BLaER1 treated with 17β-estradiol and CSF1 and Interleukin-3, amounts not matched to agents 10 nM and 100 nM (cell line): ENCODE measurements around the gene OXA1L.
"Not testable (repeated sequence)": the region's sequence is repeated elsewhere in the genome, so short reads cannot be mapped to it uniquely, and the experiment has no call there.

Experiments used
- H3K27ac ChIP-seq, 11 experiments: shearing (Covaris generic); formaldehyde crosslinking; 2 replicates each; pipeline ENCODE4 v1.8.1; 2022
- H3K27me3 ChIP-seq, 11 experiments: shearing (Covaris generic); formaldehyde crosslinking; 2 replicates each; pipeline ENCODE4 v1.8.1; 2022
- H3K36me3 ChIP-seq, 11 experiments: shearing (Covaris generic); formaldehyde crosslinking; 2 replicates each; pipeline ENCODE4 v1.8.1; 2022
- H3K4me1 ChIP-seq, 10 experiments: shearing (Covaris generic); formaldehyde crosslinking; 2 replicates each; pipeline ENCODE4 v1.8.1; 2022
- H3K4me2 ChIP-seq, 11 experiments: shearing (Covaris generic); formaldehyde crosslinking; 2 replicates each; pipeline ENCODE4 v1.8.1; 2022
- H3K4me3 ChIP-seq, 10 experiments: shearing (Covaris generic); formaldehyde crosslinking; 2 replicates each; pipeline ENCODE4 v1.8.1; 2022
- H3K9ac ChIP-seq, 11 experiments: shearing (Covaris generic); formaldehyde crosslinking; 2 replicates each; pipeline ENCODE4 v1.8.1; 2022
- H3K9me3 ChIP-seq, 11 experiments: shearing (Covaris generic); formaldehyde crosslinking; replicated peaks in 1 of 11; 2 replicates each; pipeline ENCODE4 v1.8.1; 2022
- H4K20me1 ChIP-seq, 11 experiments: shearing (Covaris generic); formaldehyde crosslinking; 2 replicates each; pipeline ENCODE4 v1.8.1; 2022
- Cebpa-rat ChIP-seq, 11 experiments: shearing (Covaris generic); IDR thresholded peaks; 2 replicates each; pipeline ENCODE4 v1.8.1; 2022

OXA1L gene

GRCh38 chr14:22798528-22798927 is 32.0 kb downstream of the OXA1L start:
- H3K27ac ChIP-seq = peak overlapping the region in 7 of 11 experiments; percentile 33 to 80 (median 57); a peak in 14 of 22 replicates
- H3K27me3 ChIP-seq = no peaks in the 10 kb centered on the region
- H3K36me3 ChIP-seq = peaks cover 0 to 66% (median 0%) of the 10 kb centered on the region in 11 experiments; a peak in 10 of 22 replicates
- peaks cover 0 to 98% (median 59%) of the 10 kb centered on the region in 10 experiments; a peak in 18 of 20 replicates for H3K4me1 ChIP-seq
- peak overlapping the region in 3 of 10 experiments; percentile 6 to 39 (median 27); a peak in 2 of 20 replicates for H3K4me3 ChIP-seq
- H3K9ac ChIP-seq = peak overlapping the region in 4 of 11 experiments; percentile 22 to 45 (median 32); a peak in 6 of 22 replicates
- H3K4me2 ChIP-seq = peak overlapping the region in 9 of 11 experiments; percentile 31 to 90 (median 84); a peak in 16 of 22 replicates
- H4K20me1 ChIP-seq = peaks cover 0 to 29% (median 0%) of the 10 kb centered on the region in 11 experiments; a peak in 5 of 22 replicates
- TF ChIP-seq Cebpa-rat (IDR thresholded peaks at IDR 0.05) = peak in 7 of 11 experiments; percentile 34 to 81 (median 74); a peak in 8 of 22 replicates
- H3K9me3 ChIP-seq = peaks cover 0 to 20% (median 8%) of the 10 kb centered on the region in 11 experiments; a peak in 15 of 22 replicates

GRCh38 chr14:22800346-22800745 is 33.9 kb downstream of the OXA1L start:
- no peaks in the 10 kb centered on the region for H3K27me3 ChIP-seq
- H3K36me3 ChIP-seq = peaks cover 0 to 63% (median 0%) of the 10 kb centered on the region in 11 experiments; a peak in 10 of 22 replicates
- peak overlapping the region in 3 of 11 experiments; percentile 25 to 48 (median 37); a peak in 5 of 22 replicates for H3K27ac ChIP-seq
- TF ChIP-seq Cebpa-rat (IDR thresholded peaks at IDR 0.05) = no peak
- no peak overlapping the region for H3K9ac ChIP-seq
- peak overlapping the region in 7 of 11 experiments; percentile 23 to 88 (median 84); a peak in 12 of 22 replicates for H3K4me2 ChIP-seq
- H4K20me1 ChIP-seq = peaks cover 0 to 38% (median 0%) of the 10 kb centered on the region in 11 experiments; a peak in 5 of 22 replicates
- H3K4me1 ChIP-seq = peaks cover 0 to 99% (median 60%) of the 10 kb centered on the region in 10 experiments; a peak in 18 of 20 replicates
- peaks cover 0 to 12% (median 8%) of the 10 kb centered on the region in 11 experiments; a peak in 15 of 22 replicates for H3K9me3 ChIP-seq
- no peak overlapping the region for H3K4me3 ChIP-seq

- Histone ChIP-seq H4K20me1 (peaks cover 0 to 49% (median 0%) of the 10 kb centered on the region in 11 experiments; a peak in 5 of 22 replicates), H3K4me3 (no peak overlapping the region), H3K36me3 (peaks cover 0 to 63% (median 0%) of the 10 kb centered on the region in 11 experiments; a peak in 7 of 22 replicates), H3K9me3 (peaks cover 0 to under 1% (median 0%) of the 10 kb centered on the region in 11 experiments; a peak in 1 of 22 replicates), H3K4me1 (peaks cover 0 to 90% (median 58%) of the 10 kb centered on the region in 10 experiments; a peak in 18 of 20 replicates), H3K27ac (no peak overlapping the region), H3K4me2 (peak overlapping the region in 5 of 11 experiments; percentile 62 to 88 (median 86); a peak in 10 of 22 replicates), H3K9ac (no peak overlapping the region), H3K27me3 (no peaks in the 10 kb centered on the region)
- TF ChIP-seq Cebpa-rat (IDR thresholded peaks at IDR 0.05) = no peak
These were observed 35.2 kb downstream of the OXA1L start for GRCh38 chr14:22801716-22802115.

- Histone ChIP-seq H4K20me1 (peaks cover 0 to 62% (median 0%) of the 10 kb centered on the region in 11 experiments; a peak in 5 of 22 replicates), H3K36me3 (peaks cover 0 to 64% (median 0%) of the 10 kb centered on the region in 11 experiments; a peak in 7 of 22 replicates), H3K27ac (peak overlapping the region in 1 of 11 experiments; percentile 17; a peak in 2 of 22 replicates), H3K9ac (no peak overlapping the region), H3K4me1 (peaks cover 0 to 89% (median 48%) of the 10 kb centered on the region in 10 experiments; a peak in 18 of 20 replicates), H3K27me3 (no peaks in the 10 kb centered on the region), H3K4me3 (no peak overlapping the region), H3K4me2 (peak overlapping the region; percentile 3 to 88 (median 52); a peak in 17 of 22 replicates), H3K9me3 (no peaks in the 10 kb centered on the region)
- TF ChIP-seq Cebpa-rat (IDR thresholded peaks at IDR 0.05) = no peak
These were observed 36.6 kb downstream of the OXA1L start for GRCh38 chr14:22802860-22803686.

GRCh38 chr14:22803687-22803974 is 37.1 kb downstream of the OXA1L start:
- no peak overlapping the region for H3K4me3 ChIP-seq
- peak overlapping the region in 10 of 11 experiments; percentile 3 to 88 (median 57); a peak in 15 of 22 replicates for H3K4me2 ChIP-seq
- no peaks in the 10 kb centered on the region for H3K27me3 ChIP-seq
- H3K4me1 ChIP-seq = peaks cover 0 to 89% (median 44%) of the 10 kb centered on the region in 10 experiments; a peak in 18 of 20 replicates
- H3K27ac ChIP-seq = no peak overlapping the region
- TF ChIP-seq Cebpa-rat (IDR thresholded peaks at IDR 0.05) = no peak
- H4K20me1 ChIP-seq = peaks cover 0 to 67% (median 0%) of the 10 kb centered on the region in 11 experiments; a peak in 5 of 22 replicates
- no peaks in the 10 kb centered on the region for H3K9me3 ChIP-seq
- peaks cover 0 to 70% (median 0%) of the 10 kb centered on the region in 11 experiments; a peak in 7 of 22 replicates for H3K36me3 ChIP-seq
- H3K9ac ChIP-seq = no peak overlapping the region

- H3K27me3 ChIP-seq, H3K9ac ChIP-seq, H3K9me3 ChIP-seq, H3K4me3 ChIP-seq, H3K27ac ChIP-seq: not testable (repeated sequence)
- peaks cover 0 to 89% (median 33%) of the 10 kb centered on the region in 10 experiments; a peak in 17 of 20 replicates for H3K4me1 ChIP-seq
- H3K4me2 ChIP-seq = peak overlapping the region in 2 of 11 experiments; percentile 53 to 86; a peak in 2 of 22 replicates
- peaks cover 0 to 80% (median 0%) of the 10 kb centered on the region in 11 experiments; a peak in 5 of 22 replicates for H4K20me1 ChIP-seq
- peaks cover 0 to 86% (median 0%) of the 10 kb centered on the region in 11 experiments; a peak in 9 of 22 replicates for H3K36me3 ChIP-seq
These were observed 38.7 kb downstream of the OXA1L start for GRCh38 chr14:22805235-22805634.

- no peak for TF ChIP-seq Cebpa-rat (IDR thresholded peaks at IDR 0.05)
- peaks cover 0 to 81% (median 0%) of the 10 kb centered on the region in 11 experiments; a peak in 5 of 22 replicates for H4K20me1 ChIP-seq
- H3K27me3 ChIP-seq = no peaks in the 10 kb centered on the region
- no peak overlapping the region for H3K4me3 ChIP-seq
- peak overlapping the region in 1 of 11 experiments; percentile 24; a peak in 1 of 22 replicates for H3K9ac ChIP-seq
- no peaks in the 10 kb centered on the region for H3K9me3 ChIP-seq
- H3K4me1 ChIP-seq = peaks cover 18 to 87% (median 35%) of the 10 kb centered on the region in 10 experiments
- peaks cover 0 to 81% (median 0%) of the 10 kb centered on the region in 11 experiments; a peak in 10 of 22 replicates for H3K36me3 ChIP-seq
- H3K4me2 ChIP-seq = peak overlapping the region in 5 of 11 experiments; percentile 4 to 98 (median 38); a peak in 7 of 22 replicates
- H3K27ac ChIP-seq = no peak overlapping the region
These were observed 41.1 kb downstream of the OXA1L start for GRCh38 chr14:22807432-22808087.
